NCI-H510A (cell line): Measurements from ENCODE around the gene NR2F2.

Experiments
- DNase-seq: peaks from one replicate; lab custom pipeline; 2025; lab: John Stamatoyannopoulos, UW

NR2F2 gene

GRCh38 chr15:96320107-96320506, 10.4 kb upstream of the NR2F2 start:
- no peak for DNase-seq

- DNase-seq = no peak
Observed at GRCh38 chr15:96320703-96321638, 9.5 kb upstream of the NR2F2 start.

- no peak for DNase-seq
Observed at GRCh38 chr15:96321639-96322535, 8.6 kb upstream of the NR2F2 start.

GRCh38 chr15:96322536-96323318, 7.8 kb upstream of the NR2F2 start:
- DNase-seq = no peak

GRCh38 chr15:96323319-96324145, 7.0 kb upstream of the NR2F2 start:
- no peak for DNase-seq

GRCh38 chr15:96324192-96324895, 6.2 kb upstream of the NR2F2 start:
- no peak for DNase-seq

- no peak for DNase-seq
Observed at GRCh38 chr15:96324940-96325540, 5.5 kb upstream of the NR2F2 start.

GRCh38 chr15:96325541-96326327, 4.8 kb upstream of the NR2F2 start:
- no peak for DNase-seq

- DNase-seq = no peak
Observed at GRCh38 chr15:96326328-96327154, 4.0 kb upstream of the NR2F2 start.

GRCh38 chr15:96327155-96327741, 3.3 kb upstream of the NR2F2 start:
- no peak for DNase-seq

- no peak for DNase-seq
Observed at GRCh38 chr15:96328181-96328876, 2.2 kb upstream of the NR2F2 start.

GRCh38 chr15:96328877-96329195, 1.7 kb upstream of the NR2F2 start:
- no peak for DNase-seq

- DNase-seq = no peak
Observed at GRCh38 chr15:96329403-96329981, 1.0 kb upstream of the NR2F2 start.

- DNase-seq = no peak
Observed at GRCh38 chr15:96330064-96330449, 443 bp upstream of the NR2F2 start.

GRCh38 chr15:96331144-96331944, 844 bp downstream of the NR2F2 start:
- DNase-seq = no peak

- peak; percentile 37 for DNase-seq
Observed at GRCh38 chr15:96331945-96332636, 1.6 kb downstream of the NR2F2 start.
